Heart left ventricle (tissue), 13 donors: ENCODE measurements around the gene CMKLR1.

Experiments
- POLR2A ChIP-seq, 2 donors: fragments of 450-650 bp; IDR thresholded peaks; one replicate each; pipeline ENCODE4 v1.6.1; 2017; ENCODE audit warnings: antibody characterized with exemption in 2 of 2, mild to moderate bottlenecking in 2 of 2, moderate library complexity in 2 of 2
- TF ChIP-seq, protein P1 (sequence below), 12 donors: fragments of 200-600 bp; sonication (generic) in 4 of 12; IDR thresholded peaks; one replicate each; pipeline versions ENCODE4 v1.5.0 to v1.8.0; 2018 to 2022; ENCODE audit warnings: antibody characterized with exemption in 12 of 12, mild to moderate bottlenecking in 5 of 12
- donor health status: ischemic (EF 13 %, LVEDD 7.1; RV severe dilation, severe dysfunction).
- donor health status: DM: no; HTN: yes; CAD: no.
- donor health status: DM: no; HTN: no; CAD: no.
- donor health status: ischemic (EF 25% LVEDD 6.9; RV normal size, moderate dysfunction).
- donor health status: ischemic (EF 25% LVEDD 5.7; RV mildly dilated, moderate dysfunction).
- donor health status: ischemic (EF 35%, LVEDD 5.7; RV mildly dilated, moderate dysfunction).
- donor health status: nonischemic (EF 11% LVEDD 7.7; RV severe dilation, severe dysfunction).
- donor health status: DM: yes; HTN: yes; CAD: no.
- donor health status: PGD.
- donor health status: ischemic (EF 29% LVEDD 5.4; RV normal size, mild dysfunction).
- donor health status: nonischemic (EF 23%, LVEDD 6.1; RV moderate dilation, normal function).

DNA sequence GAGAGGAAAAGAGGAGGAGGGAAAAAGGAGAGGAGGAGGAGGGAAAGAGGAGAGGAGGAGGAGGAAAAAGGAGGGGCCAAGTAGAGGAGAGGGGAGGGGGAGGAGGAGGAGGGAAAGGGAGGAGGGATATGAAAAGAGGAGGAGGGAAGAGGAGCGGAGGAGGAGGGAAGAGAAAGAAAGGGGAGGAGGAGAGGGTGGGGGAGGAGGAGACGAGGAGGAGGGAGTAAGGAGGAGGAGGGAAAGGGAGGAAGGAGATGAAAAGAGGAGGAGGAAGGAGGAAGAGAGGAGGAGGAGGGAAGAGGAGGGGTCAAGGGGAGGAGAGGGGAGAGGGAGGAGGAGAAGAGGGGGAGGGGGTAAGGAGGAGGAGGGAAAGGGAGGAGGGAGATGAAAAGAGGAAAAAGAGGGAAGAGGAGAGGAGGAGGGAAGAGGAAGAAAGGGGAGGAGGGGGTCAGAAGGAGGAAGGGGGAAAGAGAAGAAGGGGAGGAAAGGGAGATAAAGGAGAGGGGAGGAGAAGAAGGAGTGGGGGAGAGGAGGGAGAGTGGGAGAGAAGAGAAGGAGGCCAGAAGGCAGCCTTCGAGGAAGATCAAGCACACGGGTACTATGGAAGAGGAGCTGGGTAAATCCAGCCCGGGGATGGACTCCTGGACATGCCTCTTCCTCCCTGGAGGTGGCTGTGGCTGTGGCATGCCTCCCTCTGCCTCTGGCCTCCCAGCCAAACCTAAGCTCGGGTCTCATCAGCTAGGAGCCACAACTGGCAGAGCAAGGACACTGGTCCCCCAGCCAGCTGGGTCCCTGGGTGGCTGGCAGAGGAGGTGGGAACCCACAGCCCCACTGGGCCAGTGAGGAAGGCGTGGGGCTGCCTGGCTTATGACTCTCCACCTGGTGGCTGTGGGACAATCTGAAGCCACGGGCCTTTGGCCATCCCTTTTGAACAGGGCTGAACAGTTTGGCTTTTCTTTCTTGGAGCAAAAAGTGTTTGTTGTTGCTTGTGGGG lies 3.0 kb upstream of the CMKLR1 start:
- TF ChIP-seq POLR2A (IDR thresholded peaks at IDR 0.05): no peak
- TF ChIP-seq, protein P1, sequence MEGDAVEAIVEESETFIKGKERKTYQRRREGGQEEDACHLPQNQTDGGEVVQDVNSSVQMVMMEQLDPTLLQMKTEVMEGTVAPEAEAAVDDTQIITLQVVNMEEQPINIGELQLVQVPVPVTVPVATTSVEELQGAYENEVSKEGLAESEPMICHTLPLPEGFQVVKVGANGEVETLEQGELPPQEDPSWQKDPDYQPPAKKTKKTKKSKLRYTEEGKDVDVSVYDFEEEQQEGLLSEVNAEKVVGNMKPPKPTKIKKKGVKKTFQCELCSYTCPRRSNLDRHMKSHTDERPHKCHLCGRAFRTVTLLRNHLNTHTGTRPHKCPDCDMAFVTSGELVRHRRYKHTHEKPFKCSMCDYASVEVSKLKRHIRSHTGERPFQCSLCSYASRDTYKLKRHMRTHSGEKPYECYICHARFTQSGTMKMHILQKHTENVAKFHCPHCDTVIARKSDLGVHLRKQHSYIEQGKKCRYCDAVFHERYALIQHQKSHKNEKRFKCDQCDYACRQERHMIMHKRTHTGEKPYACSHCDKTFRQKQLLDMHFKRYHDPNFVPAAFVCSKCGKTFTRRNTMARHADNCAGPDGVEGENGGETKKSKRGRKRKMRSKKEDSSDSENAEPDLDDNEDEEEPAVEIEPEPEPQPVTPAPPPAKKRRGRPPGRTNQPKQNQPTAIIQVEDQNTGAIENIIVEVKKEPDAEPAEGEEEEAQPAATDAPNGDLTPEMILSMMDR (IDR thresholded peaks at IDR 0.05): no peak
